Fibroblast of peridontal ligament (primary cell): ENCODE measurements around the gene NPAS3.

Source experiments
- DNase-seq: peaks from one replicate; pipeline ENCODE4 v3.0.0-alpha.2; 2010; ENCODE audit errors: extremely low read depth

NPAS3 gene

GRCh38 chr14:32940066-32940651, 1.5 kb downstream of the NPAS3 start:
- peak; percentile 35 for DNase-seq

DNA sequence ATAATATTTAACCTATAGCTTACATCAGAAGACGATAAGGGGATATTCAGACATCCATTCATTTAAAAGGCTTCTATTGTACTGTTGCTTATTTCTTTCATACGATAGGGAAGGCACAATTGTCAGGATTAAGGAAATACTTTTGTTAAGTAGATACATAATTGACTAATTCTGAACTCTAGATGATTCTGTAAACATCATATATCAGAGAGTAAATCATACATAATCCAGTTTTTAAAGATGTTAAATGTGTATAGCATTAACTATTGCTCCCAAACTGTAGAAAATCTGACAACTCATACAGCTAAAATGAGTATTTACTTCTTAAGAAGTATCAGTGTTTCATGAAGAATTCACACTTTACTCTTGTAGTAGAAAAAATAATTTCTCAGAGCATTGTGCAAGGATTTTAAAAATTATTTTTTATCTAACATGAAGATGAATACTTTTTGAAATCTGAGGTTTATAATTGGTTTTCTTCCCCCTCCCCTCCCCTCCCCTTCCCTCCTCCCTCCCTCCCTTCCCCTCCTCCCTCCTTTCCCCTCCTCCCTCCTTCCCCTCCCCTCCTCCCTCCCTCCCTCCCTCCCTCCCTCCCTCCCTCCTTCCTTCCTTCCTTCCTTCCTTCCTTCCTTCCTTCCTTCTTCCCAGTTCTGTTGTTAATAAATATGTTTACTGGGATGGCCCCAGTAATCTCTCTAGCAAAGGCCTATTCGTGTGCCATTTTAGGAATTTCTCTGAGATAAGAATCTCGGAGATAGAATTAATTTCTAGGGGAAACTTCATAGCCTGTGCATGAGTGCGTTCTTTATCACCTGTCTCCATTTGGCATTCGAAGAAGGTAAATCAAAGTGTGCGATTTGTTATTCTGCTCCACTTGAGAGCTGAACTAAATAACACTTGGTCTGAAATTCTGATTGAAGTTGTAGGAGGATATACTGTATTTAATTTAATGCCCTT, 2.3 kb downstream of the NPAS3 start:
- DNase-seq: no peak

DNA sequence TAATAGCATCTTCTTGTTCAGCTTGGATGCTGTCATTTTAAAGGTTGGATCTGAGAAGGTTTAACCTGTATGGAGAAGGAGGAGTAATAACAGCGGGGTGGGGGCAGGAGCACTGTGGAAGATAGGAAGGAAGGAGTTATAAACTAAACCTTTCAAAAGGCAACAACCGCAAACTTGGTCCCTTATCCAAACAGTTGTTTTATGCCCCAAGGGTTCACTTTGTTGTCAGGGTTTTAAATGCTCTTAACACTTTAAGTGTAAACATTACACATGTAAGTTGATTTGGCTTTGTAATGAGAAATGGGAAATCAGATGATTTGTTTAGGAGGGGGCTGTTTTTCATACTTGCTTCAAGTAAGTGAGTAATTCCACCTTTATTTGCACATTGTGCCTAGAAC, 3.0 kb downstream of the NPAS3 start:
- DNase-seq: no peak

GRCh38 chr14:32947081-32947480, 8.4 kb downstream of the NPAS3 start:
- no peak for DNase-seq

- DNase-seq: no peak
Measured at GRCh38 chr14:32947792-32948191, 9.1 kb downstream of the NPAS3 start.

DNA sequence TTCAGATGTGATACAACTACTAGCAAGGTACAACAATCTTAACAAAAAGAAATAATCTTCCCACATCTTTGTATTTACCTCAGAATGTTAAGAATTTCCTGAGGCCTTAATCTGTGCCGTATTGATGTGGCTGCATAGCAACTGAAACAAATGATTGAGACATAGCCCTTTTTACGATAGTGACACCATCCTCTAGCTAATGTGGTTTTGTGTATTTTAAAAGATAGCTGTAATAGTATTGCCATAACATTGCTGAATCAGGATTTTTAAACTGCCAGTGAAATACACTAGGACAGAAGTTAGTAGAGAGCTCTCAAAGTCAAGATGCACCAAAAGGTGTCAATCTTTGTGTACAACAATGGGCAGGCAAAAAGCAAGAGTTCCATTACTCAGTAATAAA, 11.9 kb downstream of the NPAS3 start:
- DNase-seq: no peak

- no peak for DNase-seq
Measured at GRCh38 chr14:32967421-32967820, 28.7 kb downstream of the NPAS3 start.

DNA sequence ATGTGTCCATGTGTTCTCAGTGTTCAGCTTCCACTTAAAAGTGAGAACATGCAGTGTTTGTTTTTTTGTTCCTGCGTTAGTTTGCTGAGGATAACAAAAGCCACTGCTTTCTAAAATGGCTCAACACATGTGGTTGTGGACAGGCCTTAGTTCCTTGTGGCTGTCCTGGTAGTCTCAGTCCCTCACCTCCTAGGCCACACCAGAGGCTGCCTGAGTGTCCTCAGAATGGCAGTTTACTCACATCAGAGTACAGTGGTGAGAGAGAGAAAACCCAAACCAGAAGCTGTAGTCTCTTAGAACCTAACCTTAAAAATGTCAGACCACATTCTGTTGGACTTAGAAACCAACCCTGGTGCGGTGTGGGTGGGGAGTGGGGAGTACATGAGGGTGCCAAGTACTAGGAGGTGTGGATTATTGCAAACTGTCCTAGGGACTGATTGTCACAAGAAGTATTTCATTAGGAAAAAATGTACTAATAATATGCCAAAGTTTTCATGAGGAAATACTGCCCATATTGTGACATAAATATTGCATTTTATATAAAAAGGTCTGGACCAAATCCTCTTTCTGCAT, 30.4 kb downstream of the NPAS3 start:
- DNase-seq: no peak

DNA sequence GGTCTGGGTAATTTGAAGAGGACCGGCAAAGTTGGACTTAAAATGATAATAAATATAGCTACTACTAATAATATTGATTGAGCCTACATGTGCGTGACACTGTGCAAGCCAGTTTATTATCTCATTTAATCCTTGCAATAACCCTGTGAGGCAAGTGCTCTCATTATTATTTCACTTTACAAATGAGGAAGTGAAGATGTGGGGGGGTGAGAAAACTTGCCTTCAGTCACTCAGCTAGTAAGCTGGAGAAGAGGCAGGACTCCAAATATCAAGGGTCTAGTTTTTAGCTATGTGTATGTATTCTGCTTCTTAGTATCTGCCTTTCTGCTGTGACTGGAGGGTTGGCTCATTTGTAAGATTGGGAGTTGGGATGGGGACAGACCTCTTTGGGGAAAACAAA, 39.2 kb downstream of the NPAS3 start:
- DNase-seq: no peak

DNA sequence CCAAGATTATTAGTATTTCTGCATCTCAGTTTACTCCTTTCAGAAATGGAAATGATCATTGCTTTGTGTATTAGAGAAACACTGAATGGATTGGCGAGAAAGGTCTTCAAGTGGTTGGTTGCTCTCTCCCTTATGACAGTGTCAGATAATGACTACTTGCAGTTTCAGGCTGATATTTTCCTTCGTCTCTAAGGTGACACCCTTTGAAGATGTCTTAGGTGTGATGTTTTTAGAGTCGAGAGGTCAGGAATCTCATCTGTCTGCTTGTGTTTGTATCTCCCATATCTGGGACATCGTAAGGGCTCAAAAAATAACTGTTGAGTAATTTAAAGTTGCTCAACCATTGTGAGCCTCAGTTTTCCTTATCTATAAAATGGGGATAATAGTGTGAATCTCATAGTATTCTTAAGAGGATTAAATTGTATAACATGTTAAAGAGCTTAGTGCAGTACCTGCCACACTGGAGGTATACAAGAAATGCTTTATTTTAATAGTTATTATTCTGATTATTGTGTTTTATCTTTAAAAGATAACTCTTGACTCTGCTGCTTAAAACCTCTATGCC, 40.1 kb downstream of the NPAS3 start:
- no peak for DNase-seq

DNA sequence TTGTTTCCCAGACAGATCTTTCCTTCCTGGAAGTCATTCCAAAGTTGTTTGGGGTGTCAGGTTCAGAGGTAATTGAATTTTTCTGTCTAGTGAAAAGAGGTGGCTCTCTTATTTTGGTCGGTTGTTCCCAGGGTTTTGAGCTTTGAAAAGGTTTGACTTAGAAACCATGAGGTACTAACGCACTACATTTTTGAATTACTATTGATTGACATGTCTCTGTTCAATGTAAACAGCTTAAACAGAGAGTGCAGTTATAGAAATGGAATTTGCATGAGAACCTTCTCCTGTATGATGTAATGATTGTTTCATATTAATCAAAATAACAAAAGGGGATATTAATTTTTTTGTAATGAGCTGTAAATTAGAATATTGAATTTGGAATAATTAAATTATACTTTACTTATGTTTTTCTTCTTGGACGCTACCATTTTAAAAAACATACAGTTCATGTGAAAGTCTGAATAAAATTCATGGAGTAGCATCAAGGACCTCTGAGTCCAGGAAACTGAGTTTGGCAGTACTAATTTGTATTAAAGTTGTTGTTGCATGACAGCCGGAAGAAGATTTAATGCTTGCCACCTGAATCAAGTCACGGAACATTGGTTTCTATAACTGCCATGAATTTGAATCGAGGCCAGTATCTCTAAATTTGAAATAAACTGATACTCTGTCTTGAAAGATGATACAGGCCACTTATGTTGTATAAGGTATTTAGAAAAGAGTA, 41.7 kb downstream of the NPAS3 start:
- DNase-seq: no peak

DNA sequence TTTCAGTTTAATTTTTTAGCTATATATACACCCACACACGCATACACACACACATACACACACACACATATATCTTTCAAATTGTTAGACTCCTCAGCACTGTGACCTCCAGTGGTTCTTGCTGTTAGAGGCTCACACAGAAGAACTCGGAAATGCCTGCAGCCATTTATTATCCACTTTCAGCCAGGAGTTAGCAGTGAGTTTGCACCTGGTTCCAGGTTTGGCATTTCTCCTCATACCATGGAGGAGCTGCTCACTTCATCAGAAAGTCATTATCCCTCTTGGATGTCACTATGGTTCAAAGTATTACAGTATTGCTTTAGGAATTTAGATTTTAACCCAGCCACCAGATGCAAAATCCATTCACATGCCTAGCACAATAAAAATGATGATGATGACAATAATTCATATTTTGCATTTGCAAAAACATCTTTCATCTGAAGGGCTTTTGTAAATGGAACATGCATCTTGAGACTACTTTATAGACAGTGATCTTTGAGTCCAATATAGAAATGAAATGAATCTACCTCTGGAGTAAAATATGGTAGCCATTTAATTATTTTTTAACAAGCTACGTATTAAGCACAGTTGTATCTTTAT, 42.3 kb downstream of the NPAS3 start:
- DNase-seq: no peak

DNA sequence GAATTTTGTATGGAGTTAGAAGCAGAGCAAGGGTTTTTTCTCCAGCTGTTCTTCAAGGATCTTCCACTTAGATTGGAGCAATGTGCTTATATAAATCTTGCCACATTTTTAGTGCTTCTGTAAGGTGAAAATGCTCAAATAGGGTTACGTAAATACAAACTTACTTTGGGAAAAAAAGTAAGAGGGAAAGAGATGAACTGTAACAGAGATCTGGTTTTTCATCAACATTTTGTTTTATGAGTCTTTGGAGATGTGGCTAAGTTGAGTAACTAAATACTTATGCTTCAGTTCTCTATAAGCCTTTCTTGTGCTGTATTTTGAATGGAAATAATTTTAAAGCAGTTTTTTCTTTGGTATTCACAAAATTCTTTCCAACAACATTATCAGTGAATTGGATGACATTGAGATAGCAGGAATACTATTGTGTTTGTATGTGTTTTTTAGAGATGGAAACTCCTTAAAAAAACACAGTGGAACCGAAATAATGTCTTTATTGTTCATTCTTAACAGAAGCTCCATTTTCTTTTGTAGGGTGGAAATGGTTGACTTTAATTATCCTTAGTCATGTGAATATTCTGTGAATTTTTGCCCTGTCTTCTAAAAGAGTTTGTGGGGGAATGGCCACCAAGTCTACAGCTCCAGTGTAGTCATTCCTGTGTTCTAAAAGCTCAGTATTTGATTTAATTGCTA, 45.7 kb downstream of the NPAS3 start:
- DNase-seq: no peak

DNA sequence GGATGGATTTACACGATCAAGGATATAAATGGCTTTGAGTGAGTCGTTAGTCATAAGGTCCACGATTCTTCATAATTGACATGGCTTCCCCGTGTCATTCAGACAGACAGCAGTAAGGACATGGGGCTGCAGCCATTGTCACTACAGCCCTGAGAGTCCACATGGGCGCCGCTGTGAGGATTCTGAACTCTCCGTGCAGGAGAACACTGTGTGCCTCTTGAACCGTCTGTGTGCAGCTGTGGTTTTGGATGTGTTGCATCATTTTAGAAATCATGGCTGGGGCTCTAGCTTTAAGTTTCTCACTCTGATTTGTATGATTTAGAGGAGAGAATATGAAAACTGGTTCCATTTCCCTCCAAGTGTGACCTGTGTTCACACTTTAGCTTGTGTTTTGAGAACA, 47.2 kb downstream of the NPAS3 start:
- no peak for DNase-seq

GRCh38 chr14:32986791-32987540, 48.3 kb downstream of the NPAS3 start:
- peak; percentile 35 for DNase-seq

GRCh38 chr14:32991691-32992090, 53.0 kb downstream of the NPAS3 start:
- no peak for DNase-seq

- DNase-seq: no peak
Measured at GRCh38 chr14:32993921-32994320, 55.2 kb downstream of the NPAS3 start.

DNA sequence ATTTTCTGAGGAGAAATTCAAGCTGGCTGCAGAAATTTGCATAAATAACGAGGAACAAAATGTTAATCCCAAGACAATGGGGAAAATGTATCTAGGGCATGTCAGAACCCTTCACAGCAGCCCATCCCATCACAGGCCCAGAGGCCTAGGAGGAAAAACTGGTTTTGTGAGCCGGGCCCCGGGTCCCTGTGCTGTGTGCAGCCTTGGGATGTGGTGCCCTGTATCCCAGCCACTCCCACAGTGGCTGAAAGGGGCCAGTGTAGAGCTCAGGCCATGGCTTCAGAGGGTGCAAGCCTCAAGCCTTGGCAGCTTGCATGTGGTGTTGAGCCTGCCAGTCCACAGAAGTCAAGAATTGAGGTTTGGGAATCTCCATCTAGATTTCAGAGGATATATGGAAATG, 57.7 kb downstream of the NPAS3 start:
- DNase-seq: no peak

DNA sequence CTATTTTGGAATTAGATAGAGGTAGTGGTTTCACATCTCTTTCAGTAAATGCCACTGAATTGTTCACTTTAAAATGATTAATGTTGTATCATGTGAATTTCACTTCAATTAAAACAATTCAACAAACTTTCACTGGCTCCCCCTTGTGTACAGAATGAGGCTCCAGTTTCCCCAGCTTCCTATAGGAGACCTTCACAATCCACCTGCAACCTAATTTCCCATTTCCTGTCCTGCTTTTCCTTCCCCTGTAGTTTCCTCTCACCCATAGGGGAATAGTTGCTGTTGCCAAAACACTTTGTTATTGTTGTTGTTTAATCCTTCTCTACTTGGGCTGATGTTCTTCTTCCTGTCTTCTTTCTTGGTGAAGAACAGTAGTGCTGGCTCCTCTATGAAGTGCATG, 59.8 kb downstream of the NPAS3 start:
- peak; percentile 45 for DNase-seq

DNA sequence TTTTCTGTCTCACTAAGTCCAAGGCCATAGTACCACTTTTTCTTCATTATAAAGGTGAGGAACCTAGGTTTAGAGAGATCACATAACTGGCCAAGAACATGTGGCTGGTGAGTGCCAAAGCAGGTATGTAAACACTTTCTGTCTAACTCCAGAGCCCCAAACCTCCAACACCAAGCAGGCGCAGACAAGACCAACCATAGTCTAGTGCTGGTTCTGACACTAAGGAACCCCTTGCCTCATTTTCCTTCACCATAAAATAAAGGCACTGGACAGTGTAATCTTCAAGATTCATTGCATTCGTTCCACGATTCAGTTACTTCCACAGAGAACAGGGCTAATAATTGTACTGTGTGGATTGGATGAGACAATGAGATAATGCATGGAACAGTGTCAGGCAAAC, 71.0 kb downstream of the NPAS3 start:
- no peak for DNase-seq
